Lower lobe of right lung (tissue), 2 donors: ENCODE data around the gene IL1F10. TPM values are rescaled to one million over a fixed set of nuclear protein-coding genes. Genes with fewer than 3 reads are reported as not detected.

Source experiments
- ATAC-seq, 2 donors: fragments of 200-7000 bp; cut with Tn5 transposase; one replicate each; pipeline ENCODE4 v1.9.1; 2020 to 2022; ENCODE audit warnings: mild to moderate bottlenecking in 2 of 2, moderate library complexity in 2 of 2
- DNase-seq: peaks from one replicate; pipeline ENCODE4 v3.0.0-alpha.2; 2020
- H3K27ac ChIP-seq: fragments of 200-600 bp; one replicate; pipeline ENCODE4 v1.8.0; 2022
- H3K27me3 ChIP-seq: fragments of 200-600 bp; one replicate; pipeline ENCODE4 v1.8.0; 2022; ENCODE audit warnings: low read depth
- H3K36me3 ChIP-seq: fragments of 200-600 bp; one replicate; pipeline ENCODE4 v1.8.0; 2022; ENCODE audit warnings: mild to moderate bottlenecking
- H3K4me1 ChIP-seq: fragments of 200-600 bp; one replicate; pipeline ENCODE4 v1.8.0; 2022
- H3K4me3 ChIP-seq: fragments of 200-600 bp; one replicate; pipeline ENCODE4 v1.8.0; 2022; ENCODE audit warnings: mild to moderate bottlenecking
- H3K9me3 ChIP-seq: fragments of 200-600 bp; one replicate; pipeline ENCODE4 v1.8.0; 2022
- intact Hi-C: fragments of 100-400 bp; cut with DNase I; formaldehyde crosslinking; loops from one replicate; pipeline ENCODE4 v1.11.0; 2022
- total RNA-seq: library from RNA; stranded (reverse); fragmentation: NEBNext Ultra II Directional; extraction: Animal tissue kit (Norgen Biotek cat#: 25700); gene quantifications from one replicate; pipeline ENCODE4 v1.2.1, GENCODE V29; 2021
- TF ChIP-seq, protein P1 (sequence below): fragments of 200-600 bp; IDR thresholded peaks from one replicate; pipeline ENCODE4 v1.8.0; 2022; ENCODE audit warnings: antibody characterized with exemption, mild to moderate bottlenecking
- donor health status: DM: no; HTN: yes; CAD: no; lungs with severe emphysema.

Gene IL1F10
- total RNA-seq, 1 donor from 2014 or later: not detected

DNA sequence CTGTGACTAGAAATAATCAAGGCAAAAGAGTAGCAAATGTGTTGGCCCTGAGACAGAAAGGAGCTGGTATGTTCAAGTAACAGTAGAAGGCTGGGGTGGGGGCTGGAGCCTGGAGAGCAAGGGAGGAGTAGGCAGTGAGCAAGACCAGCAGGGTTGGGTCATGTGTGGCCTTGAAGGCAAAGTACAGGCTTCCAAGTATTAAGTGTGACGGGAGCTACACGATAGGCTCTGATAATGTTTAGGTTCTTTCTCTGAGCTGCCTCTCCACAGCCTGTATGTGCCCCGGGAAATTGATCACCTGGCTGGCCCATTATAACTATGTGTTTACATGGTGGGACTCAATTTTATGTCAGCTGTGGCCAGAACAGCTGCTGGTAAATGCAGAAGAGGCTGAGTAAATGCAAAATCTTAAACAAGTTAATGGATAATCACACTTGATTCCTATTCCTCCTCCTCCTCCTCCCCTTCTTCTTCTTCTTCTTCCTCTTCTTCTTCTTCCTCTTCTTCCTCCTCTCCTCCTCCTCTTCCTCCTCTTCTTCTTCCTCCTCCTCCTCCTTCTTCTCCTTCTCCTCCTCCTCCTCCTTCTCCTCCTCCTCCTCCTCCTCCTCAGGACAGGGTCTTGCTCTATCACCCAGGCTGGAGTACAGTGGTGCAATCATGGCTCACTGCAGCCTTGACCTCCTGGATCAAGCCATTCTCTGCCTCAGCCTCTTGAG, 9.3 kb downstream of the IL1F10 start:
- Histone ChIP-seq H3K4me3 (no peak overlapping the region), H3K4me1 (no peaks in the 10 kb centered on the region), H3K27me3 (no peaks in the 10 kb centered on the region), H3K9me3 (no peaks in the 10 kb centered on the region), H3K36me3 (no peaks in the 10 kb centered on the region), H3K27ac (no peak overlapping the region)
- TF ChIP-seq, protein P1, sequence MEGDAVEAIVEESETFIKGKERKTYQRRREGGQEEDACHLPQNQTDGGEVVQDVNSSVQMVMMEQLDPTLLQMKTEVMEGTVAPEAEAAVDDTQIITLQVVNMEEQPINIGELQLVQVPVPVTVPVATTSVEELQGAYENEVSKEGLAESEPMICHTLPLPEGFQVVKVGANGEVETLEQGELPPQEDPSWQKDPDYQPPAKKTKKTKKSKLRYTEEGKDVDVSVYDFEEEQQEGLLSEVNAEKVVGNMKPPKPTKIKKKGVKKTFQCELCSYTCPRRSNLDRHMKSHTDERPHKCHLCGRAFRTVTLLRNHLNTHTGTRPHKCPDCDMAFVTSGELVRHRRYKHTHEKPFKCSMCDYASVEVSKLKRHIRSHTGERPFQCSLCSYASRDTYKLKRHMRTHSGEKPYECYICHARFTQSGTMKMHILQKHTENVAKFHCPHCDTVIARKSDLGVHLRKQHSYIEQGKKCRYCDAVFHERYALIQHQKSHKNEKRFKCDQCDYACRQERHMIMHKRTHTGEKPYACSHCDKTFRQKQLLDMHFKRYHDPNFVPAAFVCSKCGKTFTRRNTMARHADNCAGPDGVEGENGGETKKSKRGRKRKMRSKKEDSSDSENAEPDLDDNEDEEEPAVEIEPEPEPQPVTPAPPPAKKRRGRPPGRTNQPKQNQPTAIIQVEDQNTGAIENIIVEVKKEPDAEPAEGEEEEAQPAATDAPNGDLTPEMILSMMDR: no peak
- DNase-seq: no peak
- intact Hi-C loops: no loop called here
- ATAC-seq: no peak

DNA sequence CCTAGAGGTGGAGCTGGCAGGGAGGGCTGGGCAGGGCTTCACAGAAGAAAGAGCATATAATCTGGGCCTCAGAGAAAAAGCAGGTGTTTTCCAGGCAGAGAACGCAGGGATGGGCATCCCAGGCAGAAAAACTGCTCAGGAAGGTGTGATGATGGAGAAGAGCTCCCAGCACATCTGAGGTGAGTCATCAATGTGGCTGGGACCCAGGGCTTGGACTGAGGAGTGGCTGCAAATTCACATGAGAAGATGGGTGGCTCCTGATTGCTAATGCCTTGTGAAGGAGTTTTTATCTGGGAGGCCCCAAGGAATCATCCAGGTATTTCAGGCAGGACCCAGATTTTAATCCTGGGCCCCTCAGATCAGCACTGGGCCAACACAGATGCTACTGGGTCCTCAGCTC, 10.2 kb downstream of the IL1F10 start:
- intact Hi-C loops: no loop called here
- Histone ChIP-seq H3K27ac (no peak overlapping the region), H3K36me3 (no peaks in the 10 kb centered on the region), H3K9me3 (no peaks in the 10 kb centered on the region), H3K27me3 (no peaks in the 10 kb centered on the region), H3K4me1 (no peaks in the 10 kb centered on the region), H3K4me3 (no peak overlapping the region)
- TF ChIP-seq, protein P1: no peak
- peak in 1 of 2 donors; percentile 42 for ATAC-seq
- no peak for DNase-seq

DNA sequence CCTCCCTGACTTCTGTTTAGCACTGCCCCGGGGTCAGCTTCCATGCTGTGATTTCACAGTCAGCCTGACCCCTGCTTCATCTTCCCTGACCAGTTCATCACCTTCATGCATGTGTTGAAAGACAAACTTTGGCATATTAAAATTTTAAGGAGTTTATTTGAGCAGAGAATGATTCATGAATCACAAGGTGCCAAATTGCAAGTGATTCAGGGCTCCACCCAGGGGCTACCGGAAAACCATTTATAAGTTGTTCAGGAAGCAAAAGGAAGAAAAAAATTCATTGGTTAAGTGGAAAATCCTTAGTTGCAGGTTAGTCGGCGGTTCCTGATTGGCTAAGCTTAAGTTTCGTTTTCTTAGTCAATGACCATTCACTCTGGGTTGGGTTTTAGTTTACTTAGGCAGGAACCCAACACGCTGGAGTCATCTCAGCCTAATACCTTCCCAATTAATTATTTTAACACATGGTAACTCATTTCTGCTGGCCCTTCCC, 10.6 kb downstream of the IL1F10 start:
- Histone ChIP-seq H3K9me3 (no peaks in the 10 kb centered on the region), H3K27ac (no peak overlapping the region), H3K36me3 (no peaks in the 10 kb centered on the region), H3K4me1 (no peaks in the 10 kb centered on the region), H3K27me3 (no peaks in the 10 kb centered on the region), H3K4me3 (no peak overlapping the region)
- DNase-seq: no peak
- TF ChIP-seq, protein P1: no peak
- intact Hi-C loops: no loop called here
- ATAC-seq: peak; percentile 59 to 90

DNA sequence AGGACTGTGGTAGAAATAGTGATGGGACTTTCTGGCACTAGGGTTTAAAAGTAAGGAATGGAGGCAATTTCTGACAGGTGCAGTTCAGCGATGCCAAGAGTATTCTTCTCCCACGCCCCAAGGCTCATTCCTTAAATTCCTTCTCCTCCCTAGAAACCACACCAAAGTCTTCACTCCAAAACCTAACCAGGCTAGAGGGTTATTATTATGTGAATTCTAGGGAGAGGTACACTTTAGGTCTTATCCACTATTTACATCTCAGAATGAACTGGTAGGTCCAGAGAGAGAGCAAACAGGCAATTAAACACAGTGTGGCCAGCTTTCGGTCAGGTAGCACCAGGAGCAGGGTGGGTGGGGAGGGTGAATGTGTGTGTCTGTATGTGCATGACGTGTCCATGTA, 11.4 kb downstream of the IL1F10 start:
- intact Hi-C loops: no loop called here
- Histone ChIP-seq H3K9me3 (no peaks in the 10 kb centered on the region), H3K4me1 (no peaks in the 10 kb centered on the region), H3K36me3 (no peaks in the 10 kb centered on the region), H3K27ac (no peak overlapping the region), H3K27me3 (no peaks in the 10 kb centered on the region), H3K4me3 (no peak overlapping the region)
- DNase-seq (no peak), ATAC-seq (no peak)
- TF ChIP-seq, protein P1: no peak

DNA sequence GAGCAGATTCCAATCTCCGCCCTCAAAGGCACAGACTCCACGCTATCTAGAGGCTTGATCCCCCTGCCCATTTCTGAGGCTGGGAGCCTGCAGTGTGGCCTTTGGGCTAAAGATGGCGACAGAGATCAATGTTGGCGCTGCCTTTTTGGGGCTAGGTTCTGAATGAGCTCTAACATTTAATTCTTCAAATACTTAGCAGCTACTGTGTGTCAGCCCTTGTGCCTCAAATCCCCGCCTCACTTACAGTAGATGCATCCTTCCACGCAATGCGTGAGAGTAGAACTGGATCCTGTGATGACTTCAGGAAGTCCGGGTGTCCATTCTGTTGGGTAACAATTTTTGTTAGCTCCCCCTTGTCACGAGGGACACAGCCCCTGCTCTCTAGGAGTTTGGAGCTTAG, 12.4 kb downstream of the IL1F10 start:
- H3K4me3 ChIP-seq: no peak overlapping the region
- no peaks in the 10 kb centered on the region for H3K9me3 ChIP-seq
- no peak overlapping the region for H3K27ac ChIP-seq
- no peaks in the 10 kb centered on the region for H3K36me3 ChIP-seq
- peak; percentile 53 for DNase-seq
- TF ChIP-seq, protein P1: peak; percentile 59
- intact Hi-C loops: no loop called here
- no peaks in the 10 kb centered on the region for H3K27me3 ChIP-seq
- no peaks in the 10 kb centered on the region for H3K4me1 ChIP-seq
- peak; percentile 49 for ATAC-seq
